NCI-H2196 (cell line): ENCODE data around the gene PPP1R37.
"Not testable (repeated sequence)": the region's sequence is repeated elsewhere in the genome, so short reads cannot be mapped to it uniquely, and the experiment has no call there.

Source experiments
- DNase-seq: peaks from one replicate; lab custom pipeline; 2025; ENCODE audit not compliant: unreplicated experiment; lab: John Stamatoyannopoulos, UW

The PPP1R37 gene

DNA sequence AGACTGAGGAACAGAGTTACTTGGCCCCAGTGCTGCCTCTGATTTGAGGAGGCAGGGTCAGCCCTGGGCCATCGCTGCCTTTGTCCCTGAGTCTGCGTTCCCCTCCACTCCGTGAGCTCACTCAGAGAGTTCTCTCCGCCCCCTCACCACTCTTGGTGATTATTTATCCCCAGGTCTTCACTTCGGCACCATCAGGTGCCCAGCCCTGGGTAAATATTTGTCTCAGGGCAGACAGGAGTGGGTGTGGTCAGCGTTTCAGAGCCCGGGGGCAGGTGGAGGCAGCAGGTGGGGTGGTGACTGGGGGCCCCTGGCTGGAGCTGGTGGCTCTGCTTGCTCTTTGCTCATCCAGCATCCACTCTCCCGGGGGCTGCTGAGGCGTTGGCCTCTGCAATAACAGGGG, 20.6 kb downstream of the PPP1R37 start:
- peak; percentile 83 for DNase-seq

DNA sequence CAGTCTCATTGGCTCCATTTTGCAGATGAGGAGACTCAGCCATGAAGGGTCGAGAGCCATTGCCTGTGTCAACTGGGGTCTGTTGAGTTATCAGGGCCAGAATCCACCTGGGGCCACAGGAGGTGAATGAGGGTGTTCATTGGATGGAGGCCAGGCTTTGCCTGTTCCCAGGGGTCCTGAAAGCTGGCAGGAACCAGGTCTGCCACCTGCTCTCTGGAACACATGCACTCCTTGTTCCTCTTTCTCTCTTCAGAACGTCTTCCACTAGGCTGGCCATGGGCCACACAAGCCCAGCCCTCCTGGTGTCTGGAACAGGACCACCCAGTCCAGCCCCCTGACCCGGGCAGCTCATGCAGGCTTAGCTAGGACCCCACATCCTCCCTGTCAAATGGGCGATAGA, 21.1 kb downstream of the PPP1R37 start:
- DNase-seq = no peak

GRCh38 chr19:45115809-45116615, 23.0 kb downstream of the PPP1R37 start:
- DNase-seq = peak; percentile 81

GRCh38 chr19:45117167-45117594, 24.2 kb downstream of the PPP1R37 start:
- DNase-seq = peak; percentile 38

GRCh38 chr19:45117671-45118070, 24.7 kb downstream of the PPP1R37 start:
- DNase-seq = peak; percentile 52

GRCh38 chr19:45118106-45118505, 25.1 kb downstream of the PPP1R37 start:
- no peak for DNase-seq

DNA sequence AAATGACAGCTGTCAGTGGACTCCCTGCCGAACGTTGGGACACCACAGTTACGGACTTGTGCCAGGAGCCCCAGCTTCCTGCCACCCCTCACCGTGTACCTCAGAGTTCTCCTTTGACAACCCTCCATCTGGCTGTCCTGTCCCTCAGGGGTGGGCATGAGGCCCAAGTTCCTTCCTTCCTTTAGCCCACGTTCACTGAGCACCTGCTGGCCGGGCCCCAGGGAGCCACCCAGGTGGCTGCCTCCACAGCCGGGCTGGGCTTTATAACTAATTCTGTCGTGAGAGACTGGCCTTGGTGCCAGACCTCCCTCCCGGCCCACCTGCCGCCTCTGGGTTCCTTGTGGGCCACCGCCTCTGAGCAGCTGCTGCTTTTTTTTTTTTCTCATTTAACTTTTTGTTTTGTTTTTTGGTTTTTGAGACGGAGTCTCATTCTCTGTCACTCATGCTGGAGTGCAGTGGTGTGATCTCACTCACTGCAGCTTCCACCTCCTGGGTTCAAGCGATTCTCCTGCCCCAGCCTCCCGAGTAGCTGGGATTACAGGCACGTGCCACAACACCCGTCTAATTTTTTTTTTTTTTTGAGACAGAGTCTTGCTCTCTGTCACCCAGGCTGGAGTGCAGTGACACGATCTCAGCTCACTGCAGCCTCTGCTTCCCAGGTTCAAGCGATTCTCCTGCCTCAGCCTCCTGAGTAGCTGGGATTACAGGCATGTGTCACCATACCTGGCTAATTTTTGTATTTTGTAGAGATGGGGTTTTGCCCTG, 25.8 kb downstream of the PPP1R37 start:
- not testable (repeated sequence) for DNase-seq

- DNase-seq = no peak
These were observed 26.6 kb downstream of the PPP1R37 start for GRCh38 chr19:45119582-45119981.

GRCh38 chr19:45121827-45122345, 28.9 kb downstream of the PPP1R37 start:
- no peak for DNase-seq

DNA sequence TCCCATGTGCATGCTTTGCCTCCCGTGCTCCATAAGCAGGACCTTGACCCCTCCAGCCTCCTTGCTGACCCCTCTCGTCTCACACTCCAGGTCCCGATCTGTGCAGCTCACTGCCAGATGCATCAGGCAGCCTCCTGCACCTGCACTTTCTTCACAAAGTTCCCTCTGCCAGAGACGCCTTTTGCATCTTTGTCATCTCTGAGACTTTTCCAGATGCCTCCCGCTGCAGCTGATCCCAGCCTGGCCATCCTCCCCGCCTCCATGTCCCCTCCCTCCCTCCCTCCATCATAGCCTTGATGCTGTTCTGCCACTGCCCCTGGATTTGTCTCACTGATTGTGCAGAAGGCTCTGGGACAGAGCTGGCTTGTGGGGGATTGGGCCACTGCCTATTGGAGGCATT, 29.9 kb downstream of the PPP1R37 start:
- DNase-seq = no peak

DNA sequence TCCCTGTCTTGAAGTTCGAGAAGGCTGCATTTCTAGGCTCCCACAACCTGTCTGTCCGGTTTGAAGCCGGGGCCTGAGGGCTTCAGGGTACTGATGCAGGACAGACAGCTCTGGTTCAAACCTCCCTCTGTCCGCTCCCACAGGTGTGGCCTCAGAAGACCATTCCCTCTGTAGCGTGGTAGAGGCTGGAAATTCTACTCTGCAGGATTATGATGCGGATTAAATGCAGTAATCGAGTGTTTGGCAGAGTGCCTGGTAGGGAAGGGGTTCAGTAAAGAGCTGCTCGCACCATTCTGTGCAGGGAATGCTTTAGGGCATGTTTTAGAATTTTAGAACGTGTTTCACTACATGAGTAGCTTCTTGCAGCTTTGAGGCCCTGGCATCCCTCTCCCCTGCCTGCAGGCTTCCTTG, 30.5 kb downstream of the PPP1R37 start:
- DNase-seq = no peak

DNA sequence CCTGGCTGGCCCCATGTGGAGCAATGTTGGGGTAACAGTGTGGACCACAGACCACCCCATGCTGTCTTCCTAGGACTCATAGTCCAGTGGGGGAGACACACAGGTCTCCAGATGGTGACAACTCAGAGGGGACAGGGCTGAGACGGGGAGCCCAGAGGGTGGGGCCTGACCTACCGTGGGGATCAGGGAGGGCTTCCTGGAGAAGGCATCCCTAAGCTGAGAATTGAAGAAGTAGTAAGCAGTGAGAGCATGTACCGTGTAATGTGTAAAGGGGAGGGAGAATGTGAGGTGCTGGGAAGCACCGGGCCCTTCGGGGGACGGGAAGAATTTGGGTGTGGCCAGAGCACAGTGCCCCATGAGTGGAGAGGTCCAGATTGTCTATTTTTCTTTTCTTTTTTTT, 31.0 kb downstream of the PPP1R37 start:
- no peak for DNase-seq

- no peak for DNase-seq
These were observed 32.4 kb downstream of the PPP1R37 start for GRCh38 chr19:45125360-45125759.

- DNase-seq = peak; percentile 74
These were observed 33.1 kb downstream of the PPP1R37 start for GRCh38 chr19:45125975-45126493.

DNA sequence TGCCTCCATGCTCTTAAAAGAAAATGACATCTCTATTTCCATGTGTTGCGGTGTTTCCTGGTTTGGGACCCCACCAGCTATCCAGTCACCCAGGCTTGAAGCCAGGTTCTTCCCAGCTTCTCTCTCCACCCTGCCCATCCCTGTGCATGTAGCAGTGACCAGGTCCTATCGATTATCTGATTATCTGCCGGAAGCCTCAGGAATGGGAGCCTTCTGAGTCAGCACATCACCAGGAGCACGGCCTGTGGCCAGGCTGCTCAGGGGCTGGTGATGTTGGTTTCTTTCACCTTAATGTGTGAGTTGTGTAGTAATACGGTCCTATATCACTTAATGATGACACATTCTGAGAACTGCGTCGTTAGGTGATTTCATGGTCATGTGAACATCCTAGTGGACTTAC, 33.7 kb downstream of the PPP1R37 start:
- DNase-seq = no peak

- no peak for DNase-seq
These were observed 35.2 kb downstream of the PPP1R37 start for GRCh38 chr19:45128146-45128545.

DNA sequence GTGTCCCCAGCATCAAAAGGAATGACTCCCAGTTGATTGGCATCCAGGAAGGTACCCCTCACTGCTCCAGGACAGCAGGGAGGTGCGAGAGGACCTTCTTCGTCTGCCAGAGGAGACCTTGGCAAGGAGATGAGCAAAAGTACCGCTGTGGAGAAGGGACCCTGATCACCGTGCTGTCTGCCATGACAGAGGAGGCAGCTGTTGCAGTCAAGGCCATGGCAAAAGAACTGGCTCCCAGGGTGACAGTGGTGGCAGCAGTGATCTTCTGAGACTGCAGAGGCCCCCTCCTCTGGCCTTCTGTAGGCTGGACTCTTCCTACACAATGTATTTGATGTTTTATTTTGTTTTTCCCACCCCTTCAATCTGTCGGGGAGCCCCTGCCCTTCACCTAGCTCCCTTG, 35.8 kb downstream of the PPP1R37 start:
- DNase-seq = no peak

DNA sequence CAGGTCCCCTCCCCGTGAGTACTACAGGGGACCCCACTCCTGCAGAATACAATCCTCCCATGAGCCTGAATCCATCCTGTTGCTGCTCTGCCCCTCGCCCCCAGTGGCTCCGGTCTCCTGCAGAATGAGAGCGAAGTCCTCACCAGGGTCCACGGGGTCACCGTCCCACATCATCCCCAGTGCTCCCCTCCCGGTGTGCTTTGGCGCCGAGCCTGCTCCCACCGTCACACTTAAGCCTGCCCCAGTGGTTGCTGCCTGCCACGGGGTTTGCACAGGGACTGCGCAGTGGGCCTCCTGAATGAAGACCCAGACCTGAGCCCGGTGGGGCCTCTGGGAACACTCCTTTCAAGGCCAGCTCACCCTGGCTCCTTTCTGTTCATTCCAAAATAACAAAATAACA, 37.3 kb downstream of the PPP1R37 start:
- DNase-seq = no peak

DNA sequence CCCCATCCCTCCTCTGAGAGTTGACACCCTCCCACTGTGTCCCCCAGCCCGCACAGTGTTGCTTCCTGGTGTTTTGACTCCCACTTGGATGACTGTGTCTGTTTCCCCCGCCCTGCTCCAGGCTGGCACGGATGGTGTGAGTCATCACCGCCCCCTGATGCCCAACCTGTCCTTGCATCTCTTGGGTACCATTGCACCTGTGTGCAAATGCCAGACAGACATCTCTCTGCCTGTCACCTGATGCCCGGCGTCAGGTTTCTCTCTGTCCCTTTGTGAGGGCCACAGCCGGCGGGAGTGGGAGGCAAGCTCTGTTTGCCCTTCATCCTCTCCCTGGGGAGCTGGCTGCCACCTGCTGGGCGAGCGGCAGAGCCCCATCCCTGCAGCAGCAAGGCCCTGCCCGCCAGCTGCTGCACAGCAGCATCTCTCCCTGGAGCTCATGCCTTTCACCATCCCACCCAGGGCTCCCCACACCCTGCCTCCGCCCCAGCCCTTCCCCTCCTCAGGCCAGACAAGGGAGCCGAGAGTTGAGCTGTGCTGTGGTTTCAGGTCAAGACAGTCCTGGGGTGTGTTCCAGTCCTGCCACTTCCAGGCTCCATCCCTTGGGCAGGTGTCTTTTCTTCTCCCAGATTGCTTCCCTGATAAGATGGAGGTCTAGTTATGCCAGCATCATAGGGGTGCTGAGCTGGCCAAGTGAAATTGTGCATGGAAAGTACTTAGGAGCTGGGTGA, 38.1 kb downstream of the PPP1R37 start:
- DNase-seq = peak; percentile 93

GRCh38 chr19:45133661-45134060, 40.7 kb downstream of the PPP1R37 start:
- no peak for DNase-seq
